ENCODE data around the gene NABP1. TPM values are rescaled to one million over a fixed set of nuclear protein-coding genes. Genes with fewer than 3 reads are reported as not detected.

The NABP1 gene
- total RNA-seq, 1 experiment from 2014 or later = 3.2 TPM

DNA sequence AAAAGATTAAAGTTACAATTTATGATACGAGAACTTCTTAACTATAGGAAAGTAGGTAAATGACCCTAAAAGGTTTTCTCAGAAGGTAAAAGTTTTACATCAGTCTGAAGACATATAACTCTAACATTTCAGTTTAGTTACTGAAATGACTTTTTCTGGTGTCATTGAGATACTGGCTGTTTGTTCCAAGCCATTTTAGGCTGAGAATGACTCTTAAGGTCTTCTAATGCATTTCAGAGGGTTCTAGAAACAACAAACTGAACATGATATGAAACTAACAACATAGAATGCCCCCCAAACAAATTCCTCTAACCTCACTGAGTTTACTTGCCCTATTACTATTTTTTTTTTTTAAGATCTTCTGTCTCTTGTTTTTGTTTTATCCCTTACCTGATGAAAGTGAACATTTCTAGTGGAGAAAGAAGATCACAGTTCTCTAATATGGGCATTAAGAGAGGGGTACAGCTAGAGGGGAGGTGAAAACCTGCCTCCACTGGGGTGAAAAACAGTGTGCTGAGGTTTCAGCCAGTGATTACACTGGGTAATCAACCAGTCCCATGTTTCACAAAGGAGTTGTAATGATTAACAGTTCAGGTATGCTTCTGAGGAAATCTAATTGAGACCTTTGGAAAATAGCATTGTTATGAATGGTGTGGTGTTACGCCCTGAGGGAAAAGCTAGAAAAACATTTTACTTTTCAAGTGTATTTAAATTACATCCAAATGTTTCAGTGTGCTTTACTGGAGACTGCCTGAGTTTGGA lies 11.2 kb downstream of the NABP1 start:
- Histone ChIP-seq H3K56ac (ENCODE audit: insufficient read length, low read depth, low read length) (no peak overlapping the region), H4K20me1 (ENCODE audit: control insufficient read depth, insufficient read depth, insufficient read length) (no peaks in the 10 kb centered on the region), H3K9ac (ENCODE audit: extremely low read depth, insufficient read length, low read length) (no peak overlapping the region), H2BK120ac (ENCODE audit: low read depth, low read length, poor library complexity, severe bottlenecking) (no peak overlapping the region), H3K4me2 (ENCODE audit: insufficient read depth, insufficient read length, low read length) (no peak overlapping the region), H3K14ac (ENCODE audit: insufficient read depth, low read length) (no peak overlapping the region), H2AFZ (ENCODE audit: low read length) (no peak overlapping the region), H2BK12ac (ENCODE audit: insufficient read length, low read depth, low read length) (no peak overlapping the region), H2BK20ac (ENCODE audit: low read depth, low read length, poor library complexity, severe bottlenecking) (no peak overlapping the region), H3K79me2 (ENCODE audit: insufficient read depth, low read length) (no peaks in the 10 kb centered on the region), H3K18ac (ENCODE audit: insufficient read length, low read depth, low read length) (no peak overlapping the region), H3K23ac (ENCODE audit: insufficient read length, low read depth, low read length) (no peak overlapping the region), H3K23me2 (ENCODE audit: insufficient read length, low read depth, low read length, poor library complexity, severe bottlenecking) (no peaks in the 10 kb centered on the region), H4K5ac (ENCODE audit: insufficient read length, low read depth, low read length) (no peak overlapping the region), H2BK15ac (ENCODE audit: low read depth, low read length) (no peak overlapping the region), H3K4me1 (ENCODE audit: insufficient read depth, low read length) (no peaks in the 10 kb centered on the region), H3K27ac (ENCODE audit: insufficient read length, low read depth, low read length) (no peak overlapping the region), H2AK5ac (ENCODE audit: insufficient read length, low read length) (no peak overlapping the region), H3T11ph (ENCODE audit: low read length) (no peak overlapping the region), H4K8ac (replicated peaks; ENCODE audit: insufficient read length, low read depth, low read length) (no peak overlapping the region), H3K4ac (ENCODE audit: low read depth, low read length) (no peak overlapping the region), H2BK5ac (ENCODE audit: insufficient read length, low read length) (no peak overlapping the region), H3K9me3 (ENCODE audit: control insufficient read depth, low read depth, low read length) (no peaks in the 10 kb centered on the region), H3K27me3 (ENCODE audit: insufficient read depth, low read length) (no peaks in the 10 kb centered on the region), H3K79me1 (ENCODE audit: insufficient read depth, low read depth, low read length, poor library complexity, severe bottlenecking) (no peaks in the 10 kb centered on the region), H4K91ac (ENCODE audit: insufficient read length, low read depth, low read length) (no peak overlapping the region)
- TF ChIP-seq CTCF (conservative IDR thresholded peaks at IDR 0.05) = no peak
- no peak for DNase-seq
- H3K4me3 Mint-ChIP-seq = no peak overlapping the region
- peaks cover 6 to 10% of the 10 kb centered on the region in 2 experiments for H3K4me1 Mint-ChIP-seq
- no peak overlapping the region for H3K27ac Mint-ChIP-seq
- H3K27me3 Mint-ChIP-seq (ENCODE audit: low read depth) = no peaks in the 10 kb centered on the region
- H3K36me3 Mint-ChIP-seq (ENCODE audit: insufficient read depth in 1 of 3, low read depth in 3 of 3) = peaks cover 0 to 4% (median 0%) of the 10 kb centered on the region in 3 experiments; a peak in 1 of 7 replicates
- no CpG with 5 or more reads among the region's 2 CpGs for WGBS (ENCODE audit: extremely low coverage, insufficient read length, low lambda C conversion rate)
- no peaks in the 10 kb centered on the region for H3K9me3 Mint-ChIP-seq

Measured in H9 (cell line).